OCI-LY7 (cell line): ENCODE data around the gene TIGD6. TPM values are rescaled to one million over a fixed set of nuclear protein-coding genes. Genes with fewer than 3 reads are reported as not detected.

Experiments
- BruUV-seq: library from RNA; stranded (reverse); fragments of 400-500 nt; replicated peaks from 2 replicates; lab custom pipeline; 2021; lab: Mats Ljungman, UMichigan
- CTCF ChIA-PET: fragments of 300-600 bp; sonication (Branson Sonifier 250); formaldehyde crosslinking; loops from one replicate; lab custom pipeline; 2022; ENCODE audit warnings: antibody characterized with exemption; ENCODE audit not compliant: unreplicated experiment; lab: Charles Lee
- POLR2A ChIA-PET: fragments of 300-600 bp; sonication (Branson Sonifier 250); formaldehyde crosslinking; loops from one replicate; lab custom pipeline; 2022; ENCODE audit warnings: antibody characterized with exemption; lab: Charles Lee
- DNase-seq: peaks from one replicate; pipeline ENCODE4 v3.0.0-alpha.2; 2015; ENCODE audit warnings: low spot score
- H2AFZ ChIP-seq: fragments of 200-600 bp; sonication (generic), shearing (Covaris generic); 2 replicates; pipeline ENCODE4 v1.6.1; 2014; ENCODE audit warnings: mild to moderate bottlenecking, antibody characterized with exemption, low read length, moderate library complexity
- H3K27ac ChIP-seq: fragments of 200-600 bp; sonication (generic); 2 replicates; pipeline ENCODE4 v1.5.1; 2014; ENCODE audit warnings: mixed run types, low read depth, mild to moderate bottlenecking, moderate library complexity, low read length, inconsistent platforms; ENCODE audit not compliant: poor library complexity, severe bottlenecking
- H3K36me3 ChIP-seq: fragments of 200-600 bp; sonication (generic); 2 replicates; pipeline ENCODE4 v1.6.1; 2014; ENCODE audit warnings: mild to moderate bottlenecking, antibody characterized with exemption, low read length, moderate library complexity, mixed read lengths; ENCODE audit not compliant: insufficient read depth
- H3K4me1 ChIP-seq: fragments of 200-600 bp; sonication (generic); 2 replicates; pipeline ENCODE4 v1.5.1; 2014; ENCODE audit warnings: mild to moderate bottlenecking, low read length; ENCODE audit not compliant: insufficient read depth, poor library complexity, severe bottlenecking
- H3K4me2 ChIP-seq: fragments of 200-600 bp; sonication (generic); 2 replicates; pipeline ENCODE4 v1.6.1; 2014; ENCODE audit warnings: mild to moderate bottlenecking, low read length
- H3K4me3 ChIP-seq: fragments of 200-600 bp; sonication (generic); 2 replicates; pipeline ENCODE4 v1.5.1; 2014; ENCODE audit warnings: mild to moderate bottlenecking, low read depth, low read length; ENCODE audit not compliant: poor library complexity, severe bottlenecking
- H3K79me2 ChIP-seq: fragments of 200-600 bp; sonication (generic); 2 replicates; pipeline ENCODE4 v1.6.1; 2016; ENCODE audit warnings: low read depth, mild to moderate bottlenecking, low read length, moderate library complexity, mixed read lengths; ENCODE audit not compliant: insufficient read depth
- H3K9me2 ChIP-seq: fragments of 200-600 bp; sonication (generic); 2 replicates; pipeline ENCODE4 v1.6.1; 2016; ENCODE audit warnings: mild to moderate bottlenecking, low read length, mixed read lengths; ENCODE audit not compliant: insufficient read depth
- H3K9me3 ChIP-seq: fragments of 200-600 bp; sonication (generic); 2 replicates; pipeline ENCODE4 v1.6.1; 2014; ENCODE audit warnings: mild to moderate bottlenecking, mixed run types, low read length, mixed read lengths
- H4K20me1 ChIP-seq: fragments of 200-600 bp; sonication (generic); 2 replicates; pipeline ENCODE4 v1.6.1; 2014; ENCODE audit warnings: mild to moderate bottlenecking, antibody characterized with exemption, low read length, moderate library complexity, mixed read lengths; ENCODE audit not compliant: insufficient read depth
- EZH2phosphoT487 ChIP-seq: fragments of 200-600 bp; sonication (generic); IDR thresholded peaks from 2 replicates; pipeline ENCODE4 v1.6.1; 2018; ENCODE audit warnings: low read depth, borderline replicate concordance, mild to moderate bottlenecking, mixed run types, antibody characterized with exemption, low read length, moderate library complexity, mixed read lengths
- intact Hi-C: fragments of 100-400 bp; cut with micrococcal nuclease; formaldehyde crosslinking; loops from one replicate; pipeline ENCODE4 v1.10.0; 2022; ENCODE audit not compliant: unreplicated experiment
- total RNA-seq, 2 experiments: library from RNA; depleted of rRNA in 1 of 2; stranded (reverse); fragments of >200 nt in 1 of 2; shearing (Covaris generic) in 1 of 2; gene quantifications; 2 replicates each; pipeline ENCODE4 v1.2.3, GENCODE V29; 2014 to 2022
- TF ChIP-seq, protein P1 (sequence below): fragments of 200-600 bp; sonication (generic); conservative IDR thresholded peaks from 2 replicates; pipeline ENCODE4 v1.5.1; 2014; ENCODE audit warnings: mild to moderate bottlenecking, antibody characterized with exemption, low read length, moderate library complexity, mixed read lengths

The TIGD6 gene
- total RNA-seq, 2 experiments from 2014 or later, result 3.4 to 4.6 TPM

DNA sequence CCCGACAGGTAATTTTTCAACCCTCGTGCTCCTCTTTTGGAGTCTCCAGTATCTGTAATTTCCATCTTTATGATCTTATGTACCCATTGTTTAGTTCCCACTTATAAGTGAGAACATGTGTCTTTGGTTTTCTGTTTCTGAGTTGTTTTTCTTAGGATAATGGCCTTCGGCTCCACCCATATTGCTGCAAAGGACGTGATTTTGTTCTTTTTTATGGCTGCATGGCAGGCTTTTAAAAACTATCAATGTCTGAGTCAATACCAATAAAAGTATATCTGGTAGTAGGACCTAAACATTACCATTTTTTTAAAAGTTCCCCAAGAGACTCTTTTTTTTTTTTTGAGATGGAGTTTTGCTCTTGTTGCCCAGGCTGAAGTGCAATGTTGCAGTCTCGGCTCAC lies 43.8 kb downstream of the TIGD6 start:
- H3K27ac ChIP-seq, result no peak overlapping the region
- no peaks in the 10 kb centered on the region for H4K20me1 ChIP-seq
- TF ChIP-seq, protein P1, sequence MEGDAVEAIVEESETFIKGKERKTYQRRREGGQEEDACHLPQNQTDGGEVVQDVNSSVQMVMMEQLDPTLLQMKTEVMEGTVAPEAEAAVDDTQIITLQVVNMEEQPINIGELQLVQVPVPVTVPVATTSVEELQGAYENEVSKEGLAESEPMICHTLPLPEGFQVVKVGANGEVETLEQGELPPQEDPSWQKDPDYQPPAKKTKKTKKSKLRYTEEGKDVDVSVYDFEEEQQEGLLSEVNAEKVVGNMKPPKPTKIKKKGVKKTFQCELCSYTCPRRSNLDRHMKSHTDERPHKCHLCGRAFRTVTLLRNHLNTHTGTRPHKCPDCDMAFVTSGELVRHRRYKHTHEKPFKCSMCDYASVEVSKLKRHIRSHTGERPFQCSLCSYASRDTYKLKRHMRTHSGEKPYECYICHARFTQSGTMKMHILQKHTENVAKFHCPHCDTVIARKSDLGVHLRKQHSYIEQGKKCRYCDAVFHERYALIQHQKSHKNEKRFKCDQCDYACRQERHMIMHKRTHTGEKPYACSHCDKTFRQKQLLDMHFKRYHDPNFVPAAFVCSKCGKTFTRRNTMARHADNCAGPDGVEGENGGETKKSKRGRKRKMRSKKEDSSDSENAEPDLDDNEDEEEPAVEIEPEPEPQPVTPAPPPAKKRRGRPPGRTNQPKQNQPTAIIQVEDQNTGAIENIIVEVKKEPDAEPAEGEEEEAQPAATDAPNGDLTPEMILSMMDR, result no peak
- TF ChIP-seq EZH2phosphoT487, result no peak
- no peaks in the 10 kb centered on the region for H3K9me3 ChIP-seq
- no TSS peak for BruUV-seq
- no peak for DNase-seq
- POLR2A ChIA-PET, result no interaction called here
- no peak overlapping the region for H3K4me3 ChIP-seq
- no peak overlapping the region for H3K4me2 ChIP-seq
- CTCF ChIA-PET, result interaction anchor here (0.6 kb wide), 1 partner anchor 366 kb away, joined by 3 read pairs; no protein-coding TSS in a partner anchor
- H3K9me2 ChIP-seq, result no peaks in the 10 kb centered on the region
- intact Hi-C loops, result no loop called here
- H3K79me2 ChIP-seq, result no peaks in the 10 kb centered on the region
- no peaks in the 10 kb centered on the region for H3K36me3 ChIP-seq
- H3K4me1 ChIP-seq, result peaks cover 9% of the 10 kb centered on the region
- H2AFZ ChIP-seq, result no peak overlapping the region

DNA sequence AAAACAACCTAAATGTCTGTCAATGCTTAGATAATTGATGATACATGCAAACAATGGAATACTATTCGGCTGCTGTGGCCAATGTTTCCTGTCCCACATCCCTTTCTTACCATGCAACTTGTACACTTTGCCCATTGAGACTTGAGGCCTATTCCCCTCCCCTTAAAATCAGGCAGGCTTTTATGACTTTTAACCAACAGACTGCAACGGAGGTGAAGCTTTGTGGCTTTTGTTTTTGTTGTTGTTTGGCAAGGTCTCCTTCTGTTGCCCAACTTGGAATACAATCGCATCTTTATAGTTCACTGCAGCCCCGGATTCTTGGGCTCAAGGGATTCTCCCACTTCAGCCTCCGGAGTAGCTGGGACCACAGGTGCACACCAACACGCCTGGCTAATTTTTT lies 45.7 kb downstream of the TIGD6 start:
- no TSS peak for BruUV-seq
- Histone ChIP-seq H3K9me2 (no peaks in the 10 kb centered on the region), H3K27ac (no peak overlapping the region), H3K4me2 (no peak overlapping the region), H3K4me1 (peaks cover 3% of the 10 kb centered on the region), H2AFZ (no peak overlapping the region), H3K79me2 (no peaks in the 10 kb centered on the region), H3K9me3 (no peaks in the 10 kb centered on the region), H3K36me3 (no peaks in the 10 kb centered on the region), H3K4me3 (no peak overlapping the region), H4K20me1 (no peaks in the 10 kb centered on the region)
- TF ChIP-seq EZH2phosphoT487, result no peak
- TF ChIP-seq, protein P1, result no peak
- intact Hi-C loops, result no loop called here
- POLR2A ChIA-PET, result no interaction called here
- CTCF ChIA-PET, result no interaction called here
- no peak for DNase-seq

DNA sequence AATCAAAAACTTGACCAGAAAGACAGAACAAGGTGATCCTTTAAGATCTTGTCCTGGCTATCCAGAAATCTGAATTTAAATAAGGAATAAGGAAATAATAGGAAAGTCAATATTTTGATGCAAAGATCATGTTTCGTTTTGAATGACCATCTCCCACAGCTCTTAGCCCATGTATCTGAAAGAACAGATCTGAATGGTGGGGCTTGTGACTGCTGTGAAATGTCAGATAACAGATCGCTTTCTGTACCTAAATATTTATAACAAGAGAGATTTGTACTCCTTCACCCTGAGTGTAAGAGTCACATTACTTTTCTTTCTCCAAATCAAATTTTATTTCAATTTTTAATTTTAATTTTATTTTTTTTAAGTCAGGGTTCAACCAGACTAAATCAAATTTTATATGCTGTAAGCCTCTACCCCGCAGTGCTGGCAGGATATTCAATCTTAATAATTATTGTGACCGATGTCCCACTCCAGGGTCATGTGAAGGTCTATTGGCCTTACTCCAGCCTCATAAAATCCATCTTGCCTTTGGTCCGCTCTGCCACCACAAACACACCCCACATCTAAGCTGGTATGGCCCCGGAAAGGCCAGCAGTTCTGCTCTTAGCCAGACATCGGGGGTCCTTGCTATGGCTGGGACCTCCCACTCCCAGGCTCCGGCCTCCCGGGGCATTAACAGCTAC lies 46.9 kb downstream of the TIGD6 start:
- DNase-seq, result no peak
- ChIA-PET POLR2A (no interaction called here), CTCF (no interaction called here)
- Histone ChIP-seq H2AFZ (no peak overlapping the region), H3K4me1 (no peaks in the 10 kb centered on the region), H3K9me3 (no peaks in the 10 kb centered on the region), H3K36me3 (no peaks in the 10 kb centered on the region), H3K4me3 (no peak overlapping the region), H3K79me2 (no peaks in the 10 kb centered on the region), H3K9me2 (no peaks in the 10 kb centered on the region), H3K4me2 (no peak overlapping the region), H3K27ac (no peak overlapping the region), H4K20me1 (no peaks in the 10 kb centered on the region)
- TF ChIP-seq, protein P1, result no peak
- BruUV-seq, result no TSS peak
- intact Hi-C loops, result no loop called here
